HUES64 (cell line): ENCODE data around the gene PPARG.
"Not testable (repeated sequence)": the region's sequence is repeated elsewhere in the genome, so short reads cannot be mapped to it uniquely, and the experiment has no call there.

Experiments used
- H3K27ac ChIP-seq: 2 replicates; pipeline ENCODE4 v1.7.0; 2013; ENCODE audit warnings: low read depth, low read length, inconsistent platforms
- H3K27me3 ChIP-seq: 2 replicates; pipeline ENCODE4 v1.6.1; 2013; ENCODE audit warnings: mild to moderate bottlenecking, low read length; ENCODE audit not compliant: insufficient read depth
- H3K36me3 ChIP-seq: 2 replicates; pipeline ENCODE4 v1.6.1; 2013; ENCODE audit warnings: mild to moderate bottlenecking, low read length; ENCODE audit not compliant: insufficient read depth
- H3K4me1 ChIP-seq: 2 replicates; pipeline ENCODE4 v1.6.1; 2013; ENCODE audit warnings: mild to moderate bottlenecking, low read length, moderate library complexity; ENCODE audit not compliant: insufficient read depth
- H3K4me3 ChIP-seq: 2 replicates; pipeline ENCODE4 v1.5.1; 2013; ENCODE audit warnings: mild to moderate bottlenecking, low read length, moderate library complexity
- H3K9ac ChIP-seq: 2 replicates; pipeline ENCODE4 v1.6.1; 2013; ENCODE audit warnings: mild to moderate bottlenecking, low read depth, low read length
- H3K9me3 ChIP-seq: 2 replicates; pipeline ENCODE4 v1.6.1; 2013; ENCODE audit warnings: low read depth, low read length; ENCODE audit not compliant: insufficient read depth
- WGBS: fragments of 150-250, 120-280 bp; methylation state at CpG from one replicate; pipeline ENCODE4 v1.1.7; 2013; ENCODE audit warnings: missing lambda C conversion rate; 5-methylcytosine and 5-hydroxymethylcytosine counted together

Gene PPARG

GRCh38 chr3:12447075-12447474, 158.2 kb downstream of the PPARG start:
- Histone ChIP-seq H3K27me3 (no peaks in the 10 kb centered on the region), H3K4me3 (no peak overlapping the region), H3K36me3 (no peaks in the 10 kb centered on the region), H3K27ac (no peak overlapping the region), H3K9ac (no peak overlapping the region), H3K9me3 (no peaks in the 10 kb centered on the region), H3K4me1 (peaks cover 8% of the 10 kb centered on the region; the same call in 1 of the 2 replicates)
- 88% methylated on average over 4 of the region's 4 CpGs for WGBS

- not testable (repeated sequence) for H3K27ac ChIP-seq, H3K27me3 ChIP-seq, H3K9me3 ChIP-seq, H3K4me3 ChIP-seq, H3K9ac ChIP-seq, H3K4me1 ChIP-seq, H3K36me3 ChIP-seq
- WGBS = 71% methylated on average over 4 of the region's 4 CpGs
These were observed 159.7 kb downstream of the PPARG start for GRCh38 chr3:12448404-12449202.

GRCh38 chr3:12449889-12450682, 161.2 kb downstream of the PPARG start:
- no peaks in the 10 kb centered on the region for H3K36me3 ChIP-seq
- no peaks in the 10 kb centered on the region for H3K9me3 ChIP-seq
- H3K27ac ChIP-seq = no peak overlapping the region
- no peak overlapping the region for H3K4me3 ChIP-seq
- WGBS = 84% methylated on average over 8 of the region's 8 CpGs
- no peak overlapping the region for H3K9ac ChIP-seq
- no peaks in the 10 kb centered on the region for H3K27me3 ChIP-seq
- peaks cover 3% of the 10 kb centered on the region; the same call in 1 of the 2 replicates for H3K4me1 ChIP-seq

GRCh38 chr3:12451481-12451880, 162.6 kb downstream of the PPARG start:
- Histone ChIP-seq H3K9me3 (no peaks in the 10 kb centered on the region), H3K9ac (no peak overlapping the region), H3K4me1 (no peaks in the 10 kb centered on the region; the same call in 1 of the 2 replicates), H3K27ac (no peak overlapping the region), H3K27me3 (no peaks in the 10 kb centered on the region), H3K4me3 (no peak overlapping the region), H3K36me3 (no peaks in the 10 kb centered on the region)
- WGBS = 90% methylated on average over 5 of the region's 5 CpGs

GRCh38 chr3:12451960-12452359, 163.1 kb downstream of the PPARG start:
- H3K4me1 ChIP-seq = no peaks in the 10 kb centered on the region; the same call in 1 of the 2 replicates
- no peaks in the 10 kb centered on the region for H3K27me3 ChIP-seq
- no peaks in the 10 kb centered on the region for H3K36me3 ChIP-seq
- no peak overlapping the region for H3K9ac ChIP-seq
- no peak overlapping the region for H3K27ac ChIP-seq
- 91% methylated on average over 1 of the region's 1 CpG for WGBS
- H3K9me3 ChIP-seq = no peaks in the 10 kb centered on the region
- no peak overlapping the region for H3K4me3 ChIP-seq

- Histone ChIP-seq H3K4me1 (no peaks in the 10 kb centered on the region; the same call in 1 of the 2 replicates), H3K27me3 (no peaks in the 10 kb centered on the region), H3K36me3 (no peaks in the 10 kb centered on the region), H3K9ac (no peak overlapping the region), H3K4me3 (no peak overlapping the region), H3K9me3 (no peaks in the 10 kb centered on the region), H3K27ac (no peak overlapping the region)
- WGBS = 87% methylated on average over 12 of the region's 12 CpGs
These were observed 163.8 kb downstream of the PPARG start for GRCh38 chr3:12452361-12453330.

GRCh38 chr3:12454076-12454815, 165.4 kb downstream of the PPARG start:
- Histone ChIP-seq H3K9me3 (no peaks in the 10 kb centered on the region), H3K4me1 (no peaks in the 10 kb centered on the region; the same call in 1 of the 2 replicates), H3K36me3 (no peaks in the 10 kb centered on the region), H3K27me3 (no peaks in the 10 kb centered on the region), H3K4me3 (no peak overlapping the region), H3K27ac (no peak overlapping the region), H3K9ac (no peak overlapping the region)
- whole genome bisulfite sequencing = 86% methylated on average over 6 of the region's 6 CpGs

GRCh38 chr3:12454816-12455121, 165.9 kb downstream of the PPARG start:
- H3K9me3 ChIP-seq = no peaks in the 10 kb centered on the region
- no peak overlapping the region for H3K9ac ChIP-seq
- H3K4me3 ChIP-seq = no peak overlapping the region
- H3K36me3 ChIP-seq = no peaks in the 10 kb centered on the region
- no peaks in the 10 kb centered on the region for H3K27me3 ChIP-seq
- no peaks in the 10 kb centered on the region; the same call in 1 of the 2 replicates for H3K4me1 ChIP-seq
- H3K27ac ChIP-seq = no peak overlapping the region
- 88% methylated on average over 2 of the region's 2 CpGs for WGBS

GRCh38 chr3:12455740-12456139, 166.9 kb downstream of the PPARG start:
- H3K9me3 ChIP-seq = no peaks in the 10 kb centered on the region
- H3K9ac ChIP-seq = no peak overlapping the region
- H3K4me3 ChIP-seq = no peak overlapping the region
- H3K27ac ChIP-seq = no peak overlapping the region
- H3K27me3 ChIP-seq = no peaks in the 10 kb centered on the region
- H3K36me3 ChIP-seq = no peaks in the 10 kb centered on the region
- 93% methylated on average over 7 of the region's 7 CpGs for WGBS
- peaks cover under 1% of the 10 kb centered on the region; the same call in 1 of the 2 replicates for H3K4me1 ChIP-seq

GRCh38 chr3:12456441-12456840, 167.6 kb downstream of the PPARG start:
- no peak overlapping the region for H3K27ac ChIP-seq
- H3K27me3 ChIP-seq = no peaks in the 10 kb centered on the region
- peaks cover 4% of the 10 kb centered on the region; the same call in 1 of the 2 replicates for H3K4me1 ChIP-seq
- no peak overlapping the region for H3K4me3 ChIP-seq
- no peak overlapping the region for H3K9ac ChIP-seq
- no peaks in the 10 kb centered on the region for H3K36me3 ChIP-seq
- H3K9me3 ChIP-seq = no peaks in the 10 kb centered on the region
- 92% methylated on average over 3 of the region's 3 CpGs for WGBS
